Head of caudate nucleus (tissue), 42 donors: Measurements from ENCODE around the gene GRAMD1B.
"Not testable (repeated sequence)": the region's sequence is repeated elsewhere in the genome, so short reads cannot be mapped to it uniquely, and the experiment has no call there.

ENCODE experiments used
- DNase-seq, 42 donors: peaks; one replicate each; pipeline versions ENCODE4 v3.0.0 to v3.0.0-alpha.2; 2020 to 2021; ENCODE audit warnings: mixed read lengths in 7 of 42
- intact Hi-C: fragments of 100-400 bp; cut with DNase I; formaldehyde crosslinking; loops from one replicate; pipeline ENCODE4 v1.15.0; 2022

The GRAMD1B gene

DNA sequence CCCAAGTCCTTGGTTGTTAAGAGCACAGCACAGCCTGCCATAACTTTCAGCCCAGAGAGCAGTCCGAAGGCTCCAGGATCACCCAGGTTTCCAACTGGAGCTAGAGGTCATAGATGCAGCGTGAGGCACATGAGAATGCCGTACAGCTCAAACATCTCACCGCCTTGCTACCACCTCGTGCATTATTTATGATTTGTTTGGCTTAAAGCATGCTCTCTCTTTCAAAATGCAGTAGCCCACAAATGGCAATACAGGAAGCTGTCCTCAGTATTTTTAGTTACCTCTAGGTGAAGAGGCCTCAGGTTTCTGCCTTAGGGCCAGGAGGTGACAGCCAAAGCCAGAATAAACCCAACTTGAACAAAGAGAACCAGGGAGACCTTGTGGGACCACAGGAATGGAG lies 210.0 kb downstream of the GRAMD1B start:
- intact Hi-C loops: no loop called here
- no peak for DNase-seq

DNA sequence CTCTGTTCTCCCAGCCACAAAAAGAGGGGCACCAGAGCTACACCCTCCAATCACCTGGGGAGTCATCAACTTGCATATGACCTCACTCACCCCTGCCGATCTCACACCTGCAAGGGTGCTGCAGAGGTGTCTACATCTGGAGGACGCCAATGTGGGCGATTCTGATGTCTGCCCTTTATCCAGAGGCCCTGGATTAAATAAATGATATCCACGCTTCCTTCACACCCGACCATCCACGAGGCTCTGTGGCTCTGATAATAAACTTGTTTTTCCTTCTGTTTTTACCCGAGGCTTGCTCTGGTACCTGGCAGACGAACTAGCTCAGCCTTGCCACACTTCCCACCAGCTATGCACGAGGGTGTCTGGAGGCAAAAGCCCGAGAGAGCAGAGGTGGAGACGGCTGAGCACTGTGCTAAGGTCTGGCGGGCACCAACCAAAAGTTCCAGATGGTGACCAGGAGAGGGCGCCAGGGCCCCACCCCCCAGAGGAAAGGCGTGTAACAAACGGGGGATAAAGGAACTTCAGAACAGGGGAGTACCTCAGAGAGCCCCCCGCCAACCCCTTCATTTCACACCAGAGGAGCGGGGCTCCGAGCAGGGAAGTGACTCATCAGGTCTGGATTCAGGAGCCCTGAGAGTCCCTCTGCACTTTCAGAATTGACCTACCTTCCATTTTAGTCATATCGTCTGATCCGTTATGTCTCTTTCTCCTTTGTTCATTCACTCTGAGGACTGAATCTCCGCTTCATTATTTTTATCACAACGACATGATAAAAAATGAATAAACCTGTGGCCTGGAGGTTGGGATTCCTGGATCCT lies 210.8 kb downstream of the GRAMD1B start:
- peak in 41 of 42 donors; percentile 18 to 81 (median 58) for DNase-seq
- intact Hi-C loops: no loop called here

DNA sequence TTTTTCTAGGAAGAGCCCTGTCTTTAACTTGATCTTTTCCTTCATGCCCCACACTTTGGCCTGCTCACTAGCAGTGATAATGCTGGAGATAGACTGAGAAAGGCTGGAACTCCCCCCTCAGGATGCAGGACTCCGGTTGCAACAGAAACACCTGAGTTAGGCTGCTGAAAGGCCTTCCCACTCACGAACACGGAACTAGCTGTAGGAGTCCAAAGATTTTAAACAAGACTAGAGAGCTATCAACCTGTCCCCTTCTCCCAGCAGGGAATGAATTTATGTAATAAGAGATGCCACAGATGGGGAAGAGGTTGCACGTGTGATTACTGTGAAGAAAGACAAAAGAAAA lies 211.4 kb downstream of the GRAMD1B start:
- intact Hi-C loops: no loop called here
- peak in 7 of 42 donors; percentile 13 to 63 (median 36) for DNase-seq

DNA sequence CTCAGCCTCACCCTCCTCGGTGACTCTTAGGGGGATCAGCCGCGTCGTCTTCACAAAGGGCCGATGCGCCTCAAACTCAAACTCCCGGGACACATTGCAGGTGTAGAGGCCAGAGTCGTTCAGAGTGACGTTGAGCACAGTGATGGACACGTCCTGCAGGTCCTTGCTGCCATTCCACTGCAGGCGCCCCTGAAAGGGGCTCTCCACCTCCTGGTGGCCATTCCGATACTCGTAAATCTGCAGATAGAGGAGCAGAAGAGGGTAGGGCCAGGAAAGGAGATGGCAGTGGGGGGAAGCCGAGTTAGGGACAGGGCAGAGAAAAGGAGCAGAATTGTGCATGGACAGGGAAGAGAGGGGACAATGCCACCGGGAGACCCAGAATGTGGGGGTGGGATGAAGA lies 212.4 kb downstream of the GRAMD1B start:
- DNase-seq: no peak
- intact Hi-C loops: no loop called here

DNA sequence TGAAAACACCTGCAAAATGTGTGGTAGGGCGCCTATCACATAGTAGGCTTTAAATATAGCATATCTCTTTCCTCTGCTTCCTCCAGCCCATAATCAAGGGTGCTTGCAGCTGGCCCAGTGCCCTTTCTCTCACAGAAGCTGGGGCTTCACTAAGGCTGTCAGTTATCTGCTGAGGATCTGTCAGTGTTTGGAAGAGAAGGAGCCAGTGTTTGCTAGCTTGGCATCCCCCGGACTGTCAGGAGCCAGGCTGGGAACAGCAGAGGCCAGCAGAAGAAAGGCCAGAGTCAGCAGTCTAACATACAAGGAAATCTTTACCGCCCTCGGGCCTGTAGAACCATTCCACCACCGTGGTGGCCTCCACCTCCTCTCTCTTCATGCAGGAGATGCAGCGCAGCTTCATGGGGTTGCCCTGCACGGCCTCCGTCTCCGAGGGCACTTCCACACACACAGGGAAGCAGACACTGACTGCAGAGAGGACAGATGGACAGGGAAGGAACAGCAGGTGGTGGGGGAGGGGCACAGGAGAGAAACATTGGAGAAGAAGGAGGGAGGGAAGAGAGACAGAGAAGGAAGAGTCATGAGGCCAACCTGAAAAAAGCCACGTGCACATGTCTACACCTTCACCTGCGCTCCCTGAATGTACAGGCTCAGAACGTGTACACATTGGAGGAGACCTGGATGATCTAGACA lies 215.4 kb downstream of the GRAMD1B start:
- no peak for DNase-seq

DNA sequence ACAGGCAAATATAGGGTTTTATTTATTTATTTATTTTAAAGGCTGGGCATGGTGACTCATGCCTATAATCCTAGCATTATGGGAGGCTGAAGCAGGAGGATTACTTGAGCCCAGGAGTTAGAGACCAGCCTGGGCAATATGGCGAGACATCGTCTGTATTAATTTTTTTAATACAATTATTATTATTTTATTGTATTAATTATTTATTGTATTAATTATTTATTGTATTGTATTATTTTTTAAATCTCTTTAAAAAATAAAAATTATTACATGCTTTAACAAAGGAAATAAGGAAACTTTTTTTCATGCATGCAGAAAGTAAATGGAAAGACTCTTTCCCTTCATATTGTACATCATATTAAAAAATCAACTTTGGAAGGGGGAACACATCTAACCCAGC lies 220.8 kb downstream of the GRAMD1B start:
- no peak for DNase-seq
- intact Hi-C loops: no loop called here

More for the DNA sequence above, 215.4 kb downstream of the GRAMD1B start:
- intact Hi-C loops: no loop called here

DNA sequence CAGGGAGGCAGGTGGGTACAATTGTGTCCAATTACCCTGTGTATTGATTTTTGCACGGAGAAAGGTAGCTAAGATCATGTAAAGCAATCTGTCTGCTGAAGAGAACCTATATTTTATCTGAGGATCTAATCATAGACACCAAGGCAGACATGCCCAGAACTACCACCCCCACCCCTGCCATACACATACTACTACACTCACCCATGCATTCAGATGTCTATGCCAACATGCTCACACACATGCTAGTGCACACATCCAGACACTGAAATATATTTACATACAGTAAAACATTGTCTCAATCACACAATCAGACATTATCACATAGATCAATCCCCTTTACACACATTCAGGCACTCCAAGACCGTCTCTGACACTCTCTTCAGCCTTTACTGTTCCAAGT lies 222.5 kb downstream of the GRAMD1B start:
- intact Hi-C loops: no loop called here
- no peak for DNase-seq

DNA sequence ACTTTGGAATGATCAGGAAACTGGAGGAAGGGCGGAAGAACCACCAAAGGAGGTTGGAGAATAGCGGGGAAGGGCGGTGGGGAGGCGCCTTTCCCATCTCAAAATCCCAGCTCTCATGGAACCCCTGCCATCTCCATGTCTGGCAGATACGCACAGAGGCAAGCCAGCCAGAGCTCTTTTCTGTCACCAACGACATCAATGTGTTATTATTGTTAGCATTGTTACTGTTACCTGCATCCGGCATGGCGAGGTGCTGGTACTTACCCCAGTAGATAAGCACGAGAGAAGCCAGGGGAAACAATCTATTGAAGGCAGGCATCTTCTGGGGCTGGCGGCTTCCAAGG lies 223.4 kb downstream of the GRAMD1B start:
- DNase-seq: peak in 27 of 42 donors; percentile 13 to 73 (median 44)
- intact Hi-C loops: no loop called here

DNA sequence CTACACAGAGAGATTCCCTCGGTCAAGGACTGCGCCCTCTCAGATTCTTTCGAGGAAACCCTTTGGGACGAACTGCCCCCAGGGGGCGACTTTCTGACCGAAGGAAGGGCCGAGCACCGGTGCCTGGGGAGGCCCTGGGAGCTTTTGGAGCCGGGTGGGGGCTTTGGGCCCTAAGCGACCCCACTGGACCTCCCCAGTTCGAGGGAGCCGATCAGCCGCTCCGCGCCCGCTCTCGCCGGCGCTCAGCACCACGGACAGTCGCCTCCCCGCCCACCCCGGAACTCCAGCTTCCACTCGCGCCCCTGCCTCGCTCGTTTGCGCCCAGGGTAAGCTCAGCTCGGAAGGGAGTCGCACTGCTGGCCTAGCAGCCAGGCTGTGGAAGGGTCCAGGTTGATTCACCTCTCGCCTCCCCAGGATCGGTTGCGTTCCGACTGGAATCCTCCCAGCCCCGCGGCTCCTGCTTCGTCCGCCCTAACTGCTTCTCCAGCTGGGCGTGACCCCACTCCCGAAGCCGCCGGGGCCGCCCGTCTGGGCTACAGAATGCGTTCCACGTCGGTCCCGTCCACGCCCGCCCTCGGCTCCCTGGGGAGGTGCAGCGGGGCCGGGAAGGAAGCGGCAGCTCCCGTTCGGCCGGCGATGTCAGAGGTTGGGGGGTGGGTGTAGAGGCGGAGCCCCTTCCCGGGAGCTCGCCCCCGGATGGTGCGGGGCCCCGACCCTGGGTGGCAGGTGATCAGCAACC lies 223.9 kb downstream of the GRAMD1B start:
- intact Hi-C loops: no loop called here

DNA sequence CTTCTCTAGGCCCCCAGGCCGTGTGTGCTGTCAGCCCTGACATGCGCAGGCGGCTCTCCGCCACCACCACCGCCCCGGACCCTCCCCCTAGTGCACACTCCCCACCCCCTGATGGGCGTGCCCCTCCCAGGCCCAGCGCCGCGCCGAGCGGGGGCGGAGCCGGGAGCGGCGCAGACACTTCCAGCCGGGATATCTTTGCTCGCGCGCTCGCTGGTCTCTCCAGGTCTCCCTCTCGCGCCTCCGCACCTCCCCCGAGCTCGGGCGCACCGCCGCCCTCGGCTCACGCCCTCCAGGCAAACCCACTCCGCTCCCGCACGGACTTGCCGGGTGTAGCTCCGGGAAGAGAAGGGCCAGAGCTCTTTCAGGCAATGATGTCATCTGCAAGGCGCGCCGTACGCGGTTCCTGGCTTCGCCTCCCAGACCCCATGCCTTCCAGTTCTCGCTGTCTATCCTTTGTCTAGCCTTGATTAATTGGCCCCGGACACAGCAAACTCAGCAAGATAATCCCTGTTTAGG lies 224.6 kb downstream of the GRAMD1B start, which contains the start of gene SCN3B:
TSS of gene SCN3B (minus strand) at position 59 of the 516 bp plus-strand sequence. CDS start 823 bp downstream, outside the sequence.
- intact Hi-C loops: no loop called here
- DNase-seq: peak in 41 of 42 donors; percentile 10 to 87 (median 70)

More for the DNA sequence above, 223.9 kb downstream of the GRAMD1B start:
- DNase-seq: peak in 29 of 42 donors; percentile 9 to 60 (median 35)

DNA sequence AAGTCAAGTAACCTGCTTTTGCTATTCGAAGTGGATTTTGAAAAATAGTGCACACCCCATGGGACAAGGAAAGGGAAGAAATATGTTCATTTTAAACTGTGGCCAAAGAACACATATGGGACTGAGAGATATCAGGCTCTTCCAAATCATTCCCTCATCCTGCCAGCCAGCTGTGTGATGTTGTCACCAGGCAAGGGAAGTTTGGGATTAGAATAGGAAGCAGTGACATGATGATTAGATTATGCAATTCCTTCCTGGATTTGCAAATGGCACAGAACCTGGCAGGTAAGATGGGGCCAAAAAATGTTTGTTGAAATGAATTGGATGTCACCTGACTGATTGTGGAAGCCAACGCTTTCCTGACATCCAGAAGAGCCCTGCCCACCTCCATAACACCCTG lies 229.2 kb downstream of the GRAMD1B start:
- intact Hi-C loops: no loop called here
- no peak for DNase-seq

DNA sequence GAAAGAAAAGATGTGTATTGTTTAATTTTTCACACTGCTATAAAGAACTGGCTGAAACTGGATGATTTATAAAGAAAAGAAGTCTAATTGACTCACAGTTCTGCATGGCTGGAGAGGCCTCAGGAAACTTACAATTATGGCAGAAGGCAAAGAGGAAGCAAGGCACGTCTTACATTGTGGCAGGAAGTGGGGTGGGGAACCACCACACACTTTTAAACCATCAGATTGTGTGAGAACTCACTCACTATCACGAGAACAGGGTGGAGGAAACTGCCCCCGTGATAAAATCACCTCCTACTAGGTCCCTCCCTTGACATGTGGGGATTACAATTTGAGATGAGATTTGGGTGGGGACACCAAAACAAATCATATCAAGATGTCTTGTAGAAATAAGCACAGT lies 229.9 kb downstream of the GRAMD1B start:
- intact Hi-C loops, DNase-seq: not testable (repeated sequence)

DNA sequence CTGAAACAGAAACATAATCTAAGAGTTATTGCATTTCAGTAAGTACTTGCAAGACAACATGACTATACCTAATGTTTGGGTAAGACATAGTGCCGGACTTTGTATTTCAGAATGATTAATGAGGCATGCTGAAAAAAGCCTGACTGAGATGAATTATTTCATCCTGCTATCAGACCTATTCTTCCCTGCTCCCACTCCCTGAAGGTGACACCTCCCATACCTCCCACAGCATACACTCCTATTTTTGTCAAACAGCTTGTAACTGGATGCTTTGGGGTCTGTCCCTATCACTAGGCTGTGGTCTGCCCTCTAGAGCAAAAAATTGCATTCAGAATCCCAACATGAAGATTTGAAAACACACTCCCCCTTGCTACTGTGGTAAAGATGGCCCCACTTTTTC lies 235.2 kb downstream of the GRAMD1B start:
- DNase-seq: peak in 1 of 42 donors; percentile 26
- intact Hi-C loops: no loop called here

DNA sequence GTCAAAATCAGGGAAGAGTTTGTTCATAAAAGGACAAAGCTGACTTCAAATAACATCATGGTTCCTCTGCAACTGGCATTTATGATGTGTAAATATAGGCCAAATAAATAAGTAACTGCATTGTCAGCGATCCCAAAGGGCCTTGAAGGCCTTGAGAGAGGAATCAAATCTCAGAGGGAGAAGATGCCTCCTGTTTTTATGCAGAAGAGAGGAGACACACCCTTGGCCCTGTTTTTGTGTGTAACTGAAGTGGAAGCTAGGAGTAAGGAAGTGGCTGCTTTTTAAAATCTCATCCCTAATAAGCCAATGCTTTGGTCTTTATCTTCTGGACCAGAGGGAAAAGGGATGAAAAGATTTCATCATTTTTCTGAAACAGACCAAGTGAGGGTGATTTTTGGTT lies 240.0 kb downstream of the GRAMD1B start:
- no peak for DNase-seq
- intact Hi-C loops: no loop called here

DNA sequence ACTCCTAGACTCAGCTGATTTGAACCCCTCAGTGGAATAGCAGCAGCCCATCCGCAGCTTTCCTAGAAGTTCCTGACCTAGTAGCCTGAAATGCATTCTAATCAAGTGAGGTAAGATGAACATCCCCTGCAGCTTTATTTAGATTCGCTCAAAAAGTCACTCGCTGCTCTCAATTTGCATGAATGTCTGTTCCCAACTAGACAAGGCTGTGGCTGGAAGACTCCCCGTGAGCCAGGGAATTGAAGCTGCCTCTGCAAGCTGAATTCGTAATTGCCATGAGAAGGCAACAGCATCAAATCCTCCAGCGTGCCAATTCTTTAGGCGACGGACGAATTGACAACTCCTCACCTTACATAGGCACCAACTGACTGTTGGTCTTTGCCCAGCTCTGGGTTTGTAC lies 241.5 kb downstream of the GRAMD1B start:
- DNase-seq: peak in 29 of 42 donors; percentile 13 to 79 (median 42)
- intact Hi-C loops: no loop called here

DNA sequence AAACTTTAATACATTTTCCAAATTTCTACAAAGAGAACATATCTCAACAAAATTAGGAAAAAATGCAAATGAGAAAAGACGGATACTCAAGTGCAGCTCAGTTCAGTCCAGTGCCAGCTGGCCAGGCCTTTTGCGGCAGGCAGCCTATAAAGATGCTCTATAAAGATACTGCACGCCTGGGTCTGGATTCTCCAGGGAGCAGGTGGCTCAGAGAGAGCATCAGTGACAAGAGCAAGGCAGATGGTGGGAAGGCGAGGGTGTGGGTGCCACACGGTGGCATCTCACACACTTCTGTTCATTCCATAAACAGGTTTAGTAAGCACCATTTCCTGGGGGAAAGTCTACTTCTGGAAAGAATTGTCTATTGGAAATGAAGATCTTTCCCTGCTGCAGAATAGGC lies 242.5 kb downstream of the GRAMD1B start:
- intact Hi-C loops: no loop called here
- DNase-seq: no peak

DNA sequence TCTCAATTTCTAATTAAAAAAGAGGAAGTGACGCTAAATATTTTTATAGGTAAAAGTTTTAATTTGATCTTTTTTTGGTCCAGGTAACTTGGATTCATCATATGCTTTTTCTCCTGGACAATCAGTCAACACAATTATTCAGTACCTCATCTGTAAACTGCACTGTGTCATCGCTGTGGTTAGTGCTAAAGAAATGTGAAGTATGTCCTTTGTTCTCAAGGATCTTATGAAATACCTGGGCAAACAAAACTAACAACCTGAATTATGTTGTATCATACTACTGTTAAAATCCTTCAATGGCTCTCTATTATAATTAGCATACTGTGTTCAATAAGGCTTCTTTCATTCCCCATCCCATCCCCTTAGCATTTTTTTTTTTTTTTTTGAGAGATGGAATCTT lies 244.2 kb downstream of the GRAMD1B start:
- DNase-seq: no peak
- intact Hi-C loops: no loop called here
